ENCODE results near the gene CKMT2. TPM values are rescaled to one million over a fixed set of nuclear protein-coding genes. Genes with fewer than 3 reads are reported as not detected.

CKMT2 gene
- total RNA-seq, 4 donors from 2014 or later = 8.6 to 14.9 (median 12.9) TPM

DNA sequence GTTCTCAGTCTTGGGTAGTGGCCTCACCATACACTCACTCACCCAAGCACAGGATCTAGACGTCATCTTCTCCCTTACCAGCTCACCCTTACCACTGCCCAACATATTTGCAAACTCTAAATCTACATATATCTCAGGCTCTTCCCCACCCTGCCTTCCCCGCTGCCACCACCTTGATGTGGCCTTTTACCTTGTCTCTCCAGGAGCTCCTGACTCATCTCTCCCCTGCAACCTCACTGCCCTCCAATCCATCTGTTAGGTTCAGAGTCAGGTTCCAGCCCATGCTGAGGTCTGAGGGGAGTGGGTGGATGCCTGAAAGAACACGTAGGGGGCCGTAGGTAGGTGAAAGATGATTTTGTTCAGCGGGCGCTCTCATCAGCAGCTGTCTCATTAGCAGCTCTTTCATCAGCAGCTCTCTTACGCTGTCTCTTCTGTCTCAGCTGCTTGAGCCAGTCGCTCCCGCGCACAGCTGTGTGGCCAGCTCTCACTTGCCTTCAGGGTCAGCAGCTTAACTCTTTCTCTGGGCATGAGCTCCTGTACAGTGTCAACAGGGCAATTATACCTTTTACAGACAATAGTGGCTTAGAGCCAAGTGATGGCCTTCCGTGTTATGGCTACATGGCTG is 23.1 kb upstream of the CKMT2 start:
- Histone ChIP-seq H3K4me1 (no peaks in the 10 kb centered on the region), H3K4me3 (no peak overlapping the region), H3K27me3 (no peaks in the 10 kb centered on the region), H3K27ac (replicated peaks in 1 of 4) (no peak overlapping the region), H3K9me3 (no peaks in the 10 kb centered on the region), H3K36me3 (peaks cover 0 to 14% (median 0%) of the 10 kb centered on the region in 4 donors)
- TF ChIP-seq, protein P1, sequence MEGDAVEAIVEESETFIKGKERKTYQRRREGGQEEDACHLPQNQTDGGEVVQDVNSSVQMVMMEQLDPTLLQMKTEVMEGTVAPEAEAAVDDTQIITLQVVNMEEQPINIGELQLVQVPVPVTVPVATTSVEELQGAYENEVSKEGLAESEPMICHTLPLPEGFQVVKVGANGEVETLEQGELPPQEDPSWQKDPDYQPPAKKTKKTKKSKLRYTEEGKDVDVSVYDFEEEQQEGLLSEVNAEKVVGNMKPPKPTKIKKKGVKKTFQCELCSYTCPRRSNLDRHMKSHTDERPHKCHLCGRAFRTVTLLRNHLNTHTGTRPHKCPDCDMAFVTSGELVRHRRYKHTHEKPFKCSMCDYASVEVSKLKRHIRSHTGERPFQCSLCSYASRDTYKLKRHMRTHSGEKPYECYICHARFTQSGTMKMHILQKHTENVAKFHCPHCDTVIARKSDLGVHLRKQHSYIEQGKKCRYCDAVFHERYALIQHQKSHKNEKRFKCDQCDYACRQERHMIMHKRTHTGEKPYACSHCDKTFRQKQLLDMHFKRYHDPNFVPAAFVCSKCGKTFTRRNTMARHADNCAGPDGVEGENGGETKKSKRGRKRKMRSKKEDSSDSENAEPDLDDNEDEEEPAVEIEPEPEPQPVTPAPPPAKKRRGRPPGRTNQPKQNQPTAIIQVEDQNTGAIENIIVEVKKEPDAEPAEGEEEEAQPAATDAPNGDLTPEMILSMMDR (IDR thresholded peaks at IDR 0.05) = no peak
- TF ChIP-seq POLR2A (IDR thresholded peaks at IDR 0.05; ENCODE audit: low read depth) (no peak), POLR2AphosphoS5 (IDR thresholded peaks at IDR 0.05) (no peak), EP300 (IDR thresholded peaks at IDR 0.05) (no peak)
- intact Hi-C loops (cut with DNase I) = no loop called here
- 80% methylated on average over 11 of the region's 11 CpGs for WGBS
- no peak for DNase-seq (ENCODE audit: extremely low spot score)

DNA sequence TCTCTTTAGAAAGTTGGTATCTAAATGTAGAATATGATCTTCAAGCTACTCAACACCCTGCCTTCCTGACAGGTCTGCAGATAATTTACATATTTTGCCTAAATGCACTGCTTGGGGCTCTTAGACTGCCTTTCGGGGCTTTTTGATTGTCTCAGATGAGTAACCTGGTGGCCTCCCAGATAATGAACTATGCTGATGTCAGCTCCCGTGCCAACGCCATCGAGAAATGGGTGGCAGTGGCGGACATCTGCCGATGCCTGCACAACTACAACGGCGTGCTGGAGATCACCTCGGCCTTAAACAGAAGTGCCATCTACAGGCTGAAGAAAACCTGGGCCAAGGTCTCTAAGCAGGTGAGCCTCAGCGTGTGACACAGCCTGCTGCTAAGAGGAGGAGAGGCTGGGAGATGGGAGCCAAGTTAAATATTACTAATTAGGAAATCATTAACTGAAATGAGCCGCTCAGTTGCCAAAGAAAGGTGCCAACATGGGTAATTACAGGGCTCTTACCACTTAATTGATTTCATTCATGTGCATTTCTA is 20.8 kb upstream of the CKMT2 start:
- H3K36me3 ChIP-seq = peaks cover 0 to 14% (median 0%) of the 10 kb centered on the region in 4 donors
- H3K4me3 ChIP-seq = no peak overlapping the region
- no peaks in the 10 kb centered on the region for H3K9me3 ChIP-seq
- intact Hi-C loops (cut with DNase I) = no loop called here
- H3K4me1 ChIP-seq = no peaks in the 10 kb centered on the region
- H3K27me3 ChIP-seq = no peaks in the 10 kb centered on the region
- 100% methylated on average over 11 of the region's 11 CpGs for WGBS
- DNase-seq (ENCODE audit: extremely low spot score) = no peak
- TF ChIP-seq, protein P1 (IDR thresholded peaks at IDR 0.05) = no peak
- no peak for TF ChIP-seq POLR2A (IDR thresholded peaks at IDR 0.05; ENCODE audit: low read depth)
- no peak for TF ChIP-seq EP300 (IDR thresholded peaks at IDR 0.05)
- no peak for TF ChIP-seq POLR2AphosphoS5 (IDR thresholded peaks at IDR 0.05)
- H3K27ac ChIP-seq (replicated peaks in 1 of 4) = no peak overlapping the region

DNA sequence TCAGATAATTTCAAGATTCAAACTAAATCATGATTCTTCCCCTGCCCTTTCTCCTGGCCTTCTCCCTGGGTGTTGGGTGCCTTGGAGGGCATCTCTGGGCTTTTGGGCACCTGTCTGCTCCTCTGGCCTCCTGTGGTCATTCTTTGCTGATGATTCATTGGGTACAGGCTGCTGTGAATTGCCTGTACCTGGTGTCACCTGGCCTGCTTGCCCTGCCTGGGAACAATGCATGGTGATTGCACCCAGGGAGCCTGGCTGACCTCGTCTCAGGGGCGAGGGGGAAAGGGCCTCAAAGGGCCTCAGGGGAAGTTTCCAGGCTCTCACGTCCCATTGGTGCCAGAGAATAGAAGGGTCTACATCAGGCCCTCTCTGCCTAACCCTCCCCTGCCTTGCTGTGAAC is 20.1 kb upstream of the CKMT2 start:
- Histone ChIP-seq H3K36me3 (peaks cover 0 to 14% (median 0%) of the 10 kb centered on the region in 4 donors), H3K4me1 (no peaks in the 10 kb centered on the region), H3K4me3 (no peak overlapping the region), H3K27me3 (no peaks in the 10 kb centered on the region), H3K27ac (replicated peaks in 1 of 4) (no peak overlapping the region), H3K9me3 (no peaks in the 10 kb centered on the region)
- no peak for TF ChIP-seq EP300 (IDR thresholded peaks at IDR 0.05)
- no peak for TF ChIP-seq POLR2A (IDR thresholded peaks at IDR 0.05; ENCODE audit: low read depth)
- no peak for TF ChIP-seq POLR2AphosphoS5 (IDR thresholded peaks at IDR 0.05)
- TF ChIP-seq, protein P1 (IDR thresholded peaks at IDR 0.05) = no peak
- no peak for DNase-seq (ENCODE audit: extremely low spot score)
- intact Hi-C loops (cut with DNase I) = no loop called here
- 61% methylated on average over 3 of the region's 3 CpGs for WGBS

DNA sequence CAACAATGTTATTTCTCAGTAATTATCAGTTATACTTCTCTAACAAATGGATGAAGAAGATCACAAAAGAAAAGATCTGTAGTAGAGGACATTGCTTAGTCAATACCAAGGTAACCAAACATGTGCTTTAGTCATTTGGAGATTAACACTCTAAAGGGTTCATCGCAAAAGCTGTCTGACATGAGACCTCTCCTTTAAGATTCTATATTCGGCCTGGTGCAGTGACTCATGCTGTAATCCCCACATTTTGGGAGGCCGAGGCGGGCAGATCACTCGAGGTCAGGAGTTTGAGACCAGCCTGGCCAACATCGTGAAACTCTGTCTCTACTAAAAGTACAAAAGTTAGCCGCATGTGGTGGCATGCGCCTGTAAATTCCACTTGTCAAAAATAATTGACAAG is 18.3 kb upstream of the CKMT2 start:
- no peak overlapping the region for H3K4me3 ChIP-seq
- no peaks in the 10 kb centered on the region for H3K4me1 ChIP-seq
- no peak overlapping the region for H3K27ac ChIP-seq (replicated peaks in 1 of 4)
- TF ChIP-seq POLR2A (IDR thresholded peaks at IDR 0.05; ENCODE audit: low read depth) = no peak
- TF ChIP-seq, protein P1 (IDR thresholded peaks at IDR 0.05) = no peak
- TF ChIP-seq EP300 (IDR thresholded peaks at IDR 0.05) = no peak
- no peak for TF ChIP-seq POLR2AphosphoS5 (IDR thresholded peaks at IDR 0.05)
- WGBS = 87% methylated on average over 8 of the region's 8 CpGs
- no peaks in the 10 kb centered on the region for H3K9me3 ChIP-seq
- intact Hi-C loops (cut with DNase I) = no loop called here
- H3K27me3 ChIP-seq = no peaks in the 10 kb centered on the region
- no peak for DNase-seq (ENCODE audit: extremely low spot score)
- H3K36me3 ChIP-seq = peaks cover 0 to 9% (median 0%) of the 10 kb centered on the region in 4 donors
